Measurements from ENCODE around the gene ZNF789.
"Not testable (repeated sequence)": the region's sequence is repeated elsewhere in the genome, so short reads cannot be mapped to it uniquely, and the experiment has no call there.

ZNF789 gene

GRCh38 chr7:99459087-99459486 lies 13.6 kb upstream of the ZNF789 start:
- no peak for FAIRE-seq

GRCh38 chr7:99460651-99461050 lies 12.0 kb upstream of the ZNF789 start:
- FAIRE-seq: no peak

GRCh38 chr7:99461221-99461620 lies 11.5 kb upstream of the ZNF789 start:
- no peak for FAIRE-seq

- FAIRE-seq: no peak
Observed at GRCh38 chr7:99465421-99465768, 7.3 kb upstream of the ZNF789 start.

- no peak for FAIRE-seq
Observed at GRCh38 chr7:99468336-99468918, 4.3 kb upstream of the ZNF789 start.

GRCh38 chr7:99469381-99470065 lies 3.2 kb upstream of the ZNF789 start:
- no peak for FAIRE-seq

GRCh38 chr7:99473315-99473596 lies 566 bp downstream of the ZNF789 start:
- no peak for FAIRE-seq

- FAIRE-seq: no peak
Observed at GRCh38 chr7:99476107-99476506, 3.4 kb downstream of the ZNF789 start.

GRCh38 chr7:99478464-99479440 lies 6.1 kb downstream of the ZNF789 start:
- FAIRE-seq: no peak

GRCh38 chr7:99485094-99485493 lies 12.4 kb downstream of the ZNF789 start:
- no peak for FAIRE-seq

- FAIRE-seq: no peak
Observed at GRCh38 chr7:99489235-99489634, 16.5 kb downstream of the ZNF789 start.

GRCh38 chr7:99490878-99491277 lies 18.2 kb downstream of the ZNF789 start:
- no peak for FAIRE-seq

GRCh38 chr7:99493823-99494222 lies 21.1 kb downstream of the ZNF789 start:
- FAIRE-seq: no peak

- no peak for FAIRE-seq
Observed at GRCh38 chr7:99497766-99498545, 25.3 kb downstream of the ZNF789 start.

GRCh38 chr7:99498546-99498944 lies 25.9 kb downstream of the ZNF789 start:
- no peak for FAIRE-seq

GRCh38 chr7:99499371-99499720 lies 26.7 kb downstream of the ZNF789 start:
- no peak for FAIRE-seq

- no peak for FAIRE-seq
Observed at GRCh38 chr7:99499721-99500636, 27.3 kb downstream of the ZNF789 start, which contains the start of gene ZNF394. TSS of gene ZNF394 (minus strand) at chr7:99500281. CDS start at chr7:99500093, 188 bp downstream.

GRCh38 chr7:99500637-99501009 lies 27.9 kb downstream of the ZNF789 start:
- no peak for FAIRE-seq

GRCh38 chr7:99501236-99501635 lies 28.5 kb downstream of the ZNF789 start:
- not testable (repeated sequence) for FAIRE-seq

GRCh38 chr7:99504281-99504602 lies 31.6 kb downstream of the ZNF789 start:
- FAIRE-seq: peak; percentile 11

- FAIRE-seq: no peak
Observed at GRCh38 chr7:99504603-99505323, 32.1 kb downstream of the ZNF789 start, which contains the start of gene ZKSCAN5. TSS of gene ZKSCAN5 (plus strand) at chr7:99504662. CDS start at chr7:99506045, 1,383 bp downstream.

- FAIRE-seq: no peak
Observed at GRCh38 chr7:99505324-99505662, 32.6 kb downstream of the ZNF789 start.

Measured in TTC549 (cell line).